D721Med (cell line): ENCODE data around the gene COL8A2.

Experiments
- DNase-seq: peaks from one replicate; pipeline ENCODE4 v3.0.0; 2011; ENCODE audit warnings: low spot score; ENCODE audit not compliant: insufficient read length
- FAIRE-seq: peaks from 2 replicates; lab custom pipeline; 2011; peaks lifted over from hg19 to GRCh38; lab: Jason Lieb, UNC
- TF ChIP-seq, protein P1 (sequence below): IDR thresholded peaks from 2 replicates; pipeline ENCODE4 v1.5.1; 2012; ENCODE audit warnings: mild to moderate bottlenecking, control low read depth; ENCODE audit not compliant: insufficient read depth; ENCODE audit errors: missing control alignments

Gene COL8A2

DNA sequence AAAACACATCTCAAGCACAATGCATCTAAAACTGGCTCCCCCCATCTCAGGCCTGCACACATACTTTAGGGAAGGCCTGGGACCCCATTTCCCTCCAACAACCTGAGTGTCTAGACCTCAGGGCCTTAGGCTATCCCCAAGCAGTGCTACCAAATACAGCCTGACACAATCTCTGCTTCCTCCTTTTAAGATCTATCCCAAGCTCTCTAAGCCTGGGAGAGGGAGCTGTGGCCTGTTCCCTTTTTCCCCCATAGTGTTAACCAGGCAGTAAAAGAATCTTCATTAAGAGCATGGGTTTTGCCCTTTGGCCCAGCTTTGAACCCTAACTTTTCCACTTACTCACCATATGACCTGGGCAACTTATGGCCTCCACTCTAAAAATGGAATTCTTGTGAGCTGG, 10.8 kb upstream of the COL8A2 start:
- TF ChIP-seq, protein P1, sequence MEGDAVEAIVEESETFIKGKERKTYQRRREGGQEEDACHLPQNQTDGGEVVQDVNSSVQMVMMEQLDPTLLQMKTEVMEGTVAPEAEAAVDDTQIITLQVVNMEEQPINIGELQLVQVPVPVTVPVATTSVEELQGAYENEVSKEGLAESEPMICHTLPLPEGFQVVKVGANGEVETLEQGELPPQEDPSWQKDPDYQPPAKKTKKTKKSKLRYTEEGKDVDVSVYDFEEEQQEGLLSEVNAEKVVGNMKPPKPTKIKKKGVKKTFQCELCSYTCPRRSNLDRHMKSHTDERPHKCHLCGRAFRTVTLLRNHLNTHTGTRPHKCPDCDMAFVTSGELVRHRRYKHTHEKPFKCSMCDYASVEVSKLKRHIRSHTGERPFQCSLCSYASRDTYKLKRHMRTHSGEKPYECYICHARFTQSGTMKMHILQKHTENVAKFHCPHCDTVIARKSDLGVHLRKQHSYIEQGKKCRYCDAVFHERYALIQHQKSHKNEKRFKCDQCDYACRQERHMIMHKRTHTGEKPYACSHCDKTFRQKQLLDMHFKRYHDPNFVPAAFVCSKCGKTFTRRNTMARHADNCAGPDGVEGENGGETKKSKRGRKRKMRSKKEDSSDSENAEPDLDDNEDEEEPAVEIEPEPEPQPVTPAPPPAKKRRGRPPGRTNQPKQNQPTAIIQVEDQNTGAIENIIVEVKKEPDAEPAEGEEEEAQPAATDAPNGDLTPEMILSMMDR: no peak
- no peak for FAIRE-seq
- DNase-seq: no peak

DNA sequence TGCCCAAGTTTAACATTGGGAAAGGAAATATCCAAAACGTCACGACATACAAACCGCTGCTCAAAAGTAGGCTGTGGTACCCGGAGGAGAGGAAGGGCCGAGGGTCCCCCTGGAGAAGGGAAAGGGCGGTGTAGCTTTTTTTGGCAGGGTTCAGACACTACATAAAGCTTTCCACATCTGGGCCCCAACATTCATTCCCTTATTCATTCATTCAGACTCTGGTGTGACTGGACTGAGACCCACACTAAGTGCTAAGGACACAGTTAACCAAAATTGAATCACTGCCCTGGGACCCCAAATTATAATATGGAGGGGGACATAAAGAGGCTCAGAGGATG, 10.3 kb upstream of the COL8A2 start:
- TF ChIP-seq, protein P1: no peak
- FAIRE-seq: no peak
- DNase-seq: no peak

GRCh38 chr1:36134505-36135329, 9.7 kb upstream of the COL8A2 start:
- TF ChIP-seq, protein P1: peak; percentile 56
- DNase-seq: peak; percentile 79
- no peak for FAIRE-seq

DNA sequence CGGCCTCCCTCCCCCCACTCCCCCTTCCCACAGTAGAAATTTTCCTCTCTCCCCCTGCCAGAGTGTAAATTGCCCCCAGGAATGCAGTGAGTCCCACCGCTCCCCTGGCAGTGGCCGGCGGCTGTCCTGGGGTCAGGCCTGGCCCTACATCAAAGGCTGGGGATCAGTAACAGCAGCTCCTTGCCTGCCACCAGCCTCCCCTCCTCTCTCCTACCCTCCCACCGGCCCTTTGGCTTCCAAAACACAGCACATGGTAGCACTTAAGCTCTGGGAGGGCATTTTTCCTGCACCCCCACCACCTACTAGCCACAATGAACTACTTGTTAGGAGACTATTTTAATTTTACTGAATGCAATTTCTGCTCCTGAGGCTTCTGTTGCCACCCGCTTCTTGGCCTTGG, 9.0 kb upstream of the COL8A2 start:
- FAIRE-seq (no peak), DNase-seq (no peak)
- TF ChIP-seq, protein P1: no peak

- TF ChIP-seq, protein P1: no peak
- no peak for FAIRE-seq
- DNase-seq: no peak
Measured at GRCh38 chr1:36133484-36133883, 8.5 kb upstream of the COL8A2 start.

- TF ChIP-seq, protein P1: no peak
- FAIRE-seq (no peak), DNase-seq (no peak)
Measured at GRCh38 chr1:36132029-36132428, 7.0 kb upstream of the COL8A2 start.

GRCh38 chr1:36128905-36129206, 3.8 kb upstream of the COL8A2 start:
- DNase-seq (no peak), FAIRE-seq (no peak)
- TF ChIP-seq, protein P1: no peak
